SKM-1 (cell line): ENCODE data around the gene SPARCL1.
"Not testable (repeated sequence)": the region's sequence is repeated elsewhere in the genome, so short reads cannot be mapped to it uniquely, and the experiment has no call there.

ENCODE experiments used
- DNase-seq: peaks from one replicate; lab custom pipeline; 2025; ENCODE audit not compliant: unreplicated experiment; lab: John Stamatoyannopoulos, UW

SPARCL1 gene, protein sequence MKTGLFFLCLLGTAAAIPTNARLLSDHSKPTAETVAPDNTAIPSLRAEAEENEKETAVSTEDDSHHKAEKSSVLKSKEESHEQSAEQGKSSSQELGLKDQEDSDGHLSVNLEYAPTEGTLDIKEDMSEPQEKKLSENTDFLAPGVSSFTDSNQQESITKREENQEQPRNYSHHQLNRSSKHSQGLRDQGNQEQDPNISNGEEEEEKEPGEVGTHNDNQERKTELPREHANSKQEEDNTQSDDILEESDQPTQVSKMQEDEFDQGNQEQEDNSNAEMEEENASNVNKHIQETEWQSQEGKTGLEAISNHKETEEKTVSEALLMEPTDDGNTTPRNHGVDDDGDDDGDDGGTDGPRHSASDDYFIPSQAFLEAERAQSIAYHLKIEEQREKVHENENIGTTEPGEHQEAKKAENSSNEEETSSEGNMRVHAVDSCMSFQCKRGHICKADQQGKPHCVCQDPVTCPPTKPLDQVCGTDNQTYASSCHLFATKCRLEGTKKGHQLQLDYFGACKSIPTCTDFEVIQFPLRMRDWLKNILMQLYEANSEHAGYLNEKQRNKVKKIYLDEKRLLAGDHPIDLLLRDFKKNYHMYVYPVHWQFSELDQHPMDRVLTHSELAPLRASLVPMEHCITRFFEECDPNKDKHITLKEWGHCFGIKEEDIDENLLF

DNA sequence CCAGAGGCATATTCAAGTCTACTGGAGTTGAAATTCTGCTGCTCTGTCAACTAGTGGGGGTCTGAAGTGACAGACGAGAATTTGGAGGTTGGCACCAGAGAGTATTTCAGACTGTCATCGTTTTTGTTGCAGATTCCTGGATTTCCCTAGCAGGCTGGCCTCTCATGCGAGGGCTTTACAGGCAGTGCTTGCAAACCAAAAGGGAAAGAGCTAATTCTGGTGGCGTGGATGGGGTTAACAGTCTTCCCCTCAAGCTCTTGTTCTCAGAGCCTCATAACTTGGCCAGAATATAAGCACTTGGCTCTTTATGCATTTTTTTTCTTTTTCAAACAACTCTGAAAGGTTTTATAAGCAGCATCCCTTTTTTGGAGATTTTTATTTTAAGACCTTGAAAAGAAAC is at the start of gene SPARCL1:
SPARCL1 (minus strand) TSS at position 190 of the 400 bp plus-strand sequence. CDS start 29,802 bp downstream, outside the sequence.
- no peak for DNase-seq

- DNase-seq: no peak
These were observed 46.8 kb upstream of the SPARCL1 start for GRCh38 chr4:87575983-87576382.

DNA sequence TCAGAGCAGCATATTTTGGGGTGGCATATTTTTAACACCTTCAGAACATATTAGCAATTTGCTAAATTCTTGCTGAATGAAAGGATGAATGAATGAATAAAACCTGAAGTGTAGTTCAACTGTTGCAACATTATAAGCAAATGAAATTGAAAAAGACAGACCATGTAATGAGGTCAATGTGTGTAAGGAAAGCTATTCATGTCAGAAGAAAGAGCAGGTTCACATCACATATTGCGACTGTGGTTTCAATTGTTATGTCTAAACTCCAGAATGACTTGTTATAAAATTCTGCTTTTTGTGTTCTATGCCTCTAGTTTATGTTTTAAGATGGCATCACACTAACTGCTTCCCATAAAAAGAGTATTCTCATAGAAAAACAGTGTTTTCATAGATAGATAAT is 46.2 kb upstream of the SPARCL1 start:
- no peak for DNase-seq

DNA sequence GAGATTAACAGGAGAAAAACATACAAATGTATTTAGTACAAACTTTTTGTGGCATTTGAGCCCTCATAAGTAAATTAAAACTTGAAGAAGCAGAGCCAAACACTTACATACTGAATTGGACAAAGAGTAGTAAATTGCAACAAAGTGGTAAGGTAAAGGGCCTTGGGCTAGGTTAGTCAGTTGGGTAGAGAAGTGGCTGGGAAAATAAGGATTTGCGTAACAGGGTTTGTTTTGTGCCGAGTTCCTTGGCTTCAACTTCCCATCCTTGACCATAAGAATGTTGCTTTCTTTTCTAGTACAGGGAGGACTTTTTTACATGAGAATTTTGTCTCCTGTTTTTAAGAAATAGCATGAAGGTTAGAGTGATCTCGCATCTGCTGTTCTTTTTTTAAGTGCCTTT is 45.8 kb upstream of the SPARCL1 start:
- peak; percentile 31 for DNase-seq

- not testable (repeated sequence) for DNase-seq
These were observed 45.2 kb upstream of the SPARCL1 start for GRCh38 chr4:87574376-87574775.

GRCh38 chr4:87570290-87570805 is 41.2 kb upstream of the SPARCL1 start:
- DNase-seq: no peak

- no peak for DNase-seq
These were observed 38.0 kb upstream of the SPARCL1 start for GRCh38 chr4:87567191-87567590.

GRCh38 chr4:87566276-87566675 is 37.1 kb upstream of the SPARCL1 start:
- no peak for DNase-seq

- no peak for DNase-seq
These were observed 36.6 kb upstream of the SPARCL1 start for GRCh38 chr4:87565746-87566145.

GRCh38 chr4:87560802-87561201 is 31.6 kb upstream of the SPARCL1 start:
- DNase-seq: no peak

DNA sequence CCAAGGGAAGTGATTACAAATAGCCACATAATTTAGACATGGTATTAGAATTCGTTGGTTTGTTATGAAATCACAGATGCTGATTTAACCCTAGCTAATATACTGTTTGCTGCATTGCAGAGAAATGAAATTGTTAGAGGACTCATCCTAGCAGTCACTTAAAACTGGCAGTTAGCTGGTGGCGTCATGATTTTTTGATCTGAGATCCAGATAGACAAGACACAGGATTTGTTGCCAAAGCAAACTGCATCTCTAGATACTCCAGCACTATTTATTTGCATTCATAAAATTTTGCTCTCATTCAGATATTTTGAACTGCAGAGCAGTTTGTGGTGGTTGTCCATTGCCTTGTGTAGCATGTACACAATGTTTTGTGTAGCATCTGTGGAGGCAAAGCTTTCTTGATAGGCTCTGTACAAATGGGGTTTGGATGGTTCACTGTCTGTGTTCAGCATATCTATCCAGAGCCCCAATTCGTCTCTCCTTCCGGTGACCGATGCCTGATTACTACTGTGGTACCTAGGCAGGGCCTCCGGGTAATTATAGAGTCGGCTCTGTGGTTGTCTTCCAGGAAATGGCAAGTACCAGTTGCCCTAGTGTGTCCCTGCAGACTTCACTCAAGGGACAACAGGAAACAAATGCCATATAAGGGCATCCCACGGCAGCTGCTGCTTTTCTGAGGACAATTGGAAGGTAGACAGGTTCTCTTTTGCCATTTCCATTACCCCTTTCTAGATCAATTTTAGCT is 30.1 kb upstream of the SPARCL1 start:
- peak; percentile 28 for DNase-seq

GRCh38 chr4:87557348-87557747 is 28.2 kb upstream of the SPARCL1 start:
- DNase-seq: no peak

- DNase-seq: no peak
These were observed 26.8 kb upstream of the SPARCL1 start for GRCh38 chr4:87555773-87556619.

- DNase-seq: no peak
These were observed 24.0 kb upstream of the SPARCL1 start for GRCh38 chr4:87553182-87553581.

DNA sequence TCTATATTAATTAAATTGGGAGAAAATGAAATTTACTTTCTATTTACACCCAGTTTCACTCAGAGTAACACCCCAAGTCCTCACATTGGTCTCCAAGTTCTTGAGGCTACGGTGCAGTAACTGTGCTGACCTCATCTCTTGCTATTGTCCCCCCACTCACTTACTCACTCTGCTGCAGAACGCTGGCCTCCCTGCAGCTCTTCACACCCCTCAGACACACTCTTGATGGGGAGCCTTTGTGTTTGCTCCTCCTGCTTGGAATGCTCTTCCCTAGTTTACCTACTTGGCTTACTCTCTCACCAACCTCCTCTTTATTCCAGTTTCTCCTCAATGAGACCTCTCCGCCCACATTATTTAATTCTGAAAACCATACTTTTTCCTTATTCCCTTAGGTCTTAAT is 22.2 kb upstream of the SPARCL1 start:
- no peak for DNase-seq

GRCh38 chr4:87547016-87547708 is 18.0 kb upstream of the SPARCL1 start:
- no peak for DNase-seq

DNA sequence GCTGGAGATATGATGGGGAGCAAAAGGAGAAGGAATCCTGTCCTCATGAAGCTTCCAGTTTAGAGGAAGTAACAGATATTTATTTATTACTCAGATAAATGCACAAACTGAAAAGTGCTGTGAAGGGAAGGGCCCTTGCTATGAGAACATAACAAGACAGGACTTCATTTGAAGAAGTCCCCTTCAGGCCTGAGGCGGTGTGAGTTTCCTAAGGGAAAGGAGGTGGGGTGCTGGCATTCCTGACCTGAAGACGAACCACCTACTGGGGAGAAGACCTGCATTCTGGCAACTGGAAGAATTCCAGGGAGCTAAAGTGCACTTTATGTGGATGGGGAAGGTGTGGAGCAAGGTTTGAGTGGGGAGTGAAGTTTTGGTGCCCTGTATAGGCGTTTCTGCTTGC is 15.9 kb upstream of the SPARCL1 start:
- no peak for DNase-seq

DNA sequence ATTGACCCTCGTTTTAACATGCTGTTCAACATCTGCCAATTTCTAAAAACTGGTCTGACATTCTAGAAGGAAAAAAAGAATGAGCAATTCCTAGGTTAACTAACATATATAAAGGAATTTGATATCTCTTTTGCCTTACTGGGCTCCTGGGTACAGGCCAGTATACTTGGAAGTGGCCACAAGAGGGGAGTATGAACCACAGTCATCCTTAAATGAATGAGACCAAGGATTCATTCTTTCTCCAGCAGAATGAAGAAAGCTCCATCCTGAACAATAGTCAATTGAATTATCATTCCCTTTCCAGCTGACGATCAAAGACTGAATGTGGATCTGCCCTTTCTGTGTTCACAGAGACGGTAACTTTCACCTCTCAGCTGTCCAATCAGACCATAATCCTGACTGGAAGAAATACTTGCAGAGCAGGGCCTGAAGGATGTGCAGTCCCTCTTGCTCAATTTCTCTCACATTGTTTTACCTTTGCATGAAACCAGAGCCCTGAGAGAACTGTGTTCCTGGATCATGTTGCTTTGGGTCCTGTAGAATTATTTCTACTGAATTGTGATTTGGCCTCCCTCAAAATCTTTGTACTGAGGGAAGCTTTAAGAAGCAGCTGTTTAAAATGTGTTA is 14.8 kb upstream of the SPARCL1 start:
- no peak for DNase-seq

GRCh38 chr4:87542734-87543312 is 13.6 kb upstream of the SPARCL1 start:
- no peak for DNase-seq
